H1 (cell line): ENCODE results near the gene ACAA1. TPM values are rescaled to one million over a fixed set of nuclear protein-coding genes. Genes with fewer than 3 reads are reported as not detected.
"Not testable (repeated sequence)": the region's sequence is repeated elsewhere in the genome, so short reads cannot be mapped to it uniquely, and the experiment has no call there.

ENCODE experiments used
- CTCF ChIA-PET: fragments of 300-600 bp; sonication (Branson Sonifier 250); formaldehyde crosslinking; loops from one replicate; lab custom pipeline; 2021; ENCODE audit not compliant: partially characterized antibody; lab: Charles Lee
- POLR2A ChIA-PET: fragments of 300-600 bp; sonication (Branson Sonifier 250); formaldehyde crosslinking; loops from one replicate; lab custom pipeline; 2021; ENCODE audit warnings: inconsistent platforms; ENCODE audit not compliant: partially characterized antibody; lab: Charles Lee
- DNase-seq, 2 experiments: peaks; one replicate each; pipeline versions ENCODE4 v3.0.0 to v3.0.0-alpha.2; 2010 to 2022; ENCODE audit warnings: low spot score in 2 of 2, low read depth in 1 of 2, mixed read lengths in 1 of 2
- FAIRE-seq: peaks from 2 replicates; lab custom pipeline; 2011; peaks lifted over from hg19 to GRCh38; lab: Jason Lieb, UNC
- H2AFZ ChIP-seq: 2 replicates; pipeline ENCODE4 v1.8.1; 2012; ENCODE audit warnings: low read length, inconsistent platforms
- H2AK5ac ChIP-seq: 2 replicates; pipeline ENCODE4 v1.6.1; 2013; ENCODE audit warnings: low read depth, low read length
- H2BK120ac ChIP-seq: replicated peaks from 2 replicates; pipeline ENCODE3; 2013; ENCODE audit warnings: low read depth, low read length, inconsistent platforms
- H2BK12ac ChIP-seq: 2 replicates; pipeline ENCODE4 v1.6.1; 2013; ENCODE audit warnings: low read depth, low read length
- H2BK15ac ChIP-seq: 2 replicates; pipeline ENCODE4 v1.6.1; 2013; ENCODE audit warnings: low read length
- H2BK20ac ChIP-seq: 2 replicates; pipeline ENCODE4 v1.6.1; 2013; ENCODE audit warnings: low read length
- H2BK5ac ChIP-seq: 2 replicates; pipeline ENCODE4 v1.6.1; 2013; ENCODE audit warnings: low read depth, low read length
- H3K14ac ChIP-seq: 2 replicates; pipeline ENCODE4 v1.6.1; 2013; ENCODE audit warnings: inconsistent platforms; ENCODE audit not compliant: insufficient read length
- H3K18ac ChIP-seq: 2 replicates; pipeline ENCODE4 v1.6.1; 2013; ENCODE audit warnings: low read length; ENCODE audit errors: extremely low read depth
- H3K23ac ChIP-seq: 2 replicates; pipeline ENCODE4 v1.6.1; 2013; ENCODE audit warnings: inconsistent platforms; ENCODE audit not compliant: insufficient read length
- H3K23me2 ChIP-seq: 2 replicates; pipeline ENCODE4 v1.6.1; 2013; ENCODE audit warnings: low read depth, low read length
- H3K27ac ChIP-seq: 2 replicates; pipeline ENCODE4 v1.6.1; 2011; ENCODE audit warnings: low read depth, low read length, inconsistent platforms
- H3K27me3 ChIP-seq, 4 experiments: replicated peaks in 1 of 4; 1 replicate in 1 of 4; 2 replicates in 3 of 4; pipeline versions ENCODE4 v1.6.1 to v1.8.1; 2011 to 2013; ENCODE audit warnings: low read length in 3 of 4, mild to moderate bottlenecking in 3 of 4, inconsistent platforms in 2 of 4, mixed read lengths in 2 of 4, moderate library complexity in 1 of 4; ENCODE audit not compliant: control insufficient read depth in 3 of 4, insufficient read depth in 3 of 4; ENCODE audit errors: extremely low read depth in 1 of 4
- H3K36me3 ChIP-seq, 4 experiments: 2 replicates each; pipeline versions ENCODE4 v1.6.1 to v1.8.1; 2011 to 2013; ENCODE audit warnings: mild to moderate bottlenecking in 4 of 4, low read length in 3 of 4, moderate library complexity in 2 of 4, control low read depth in 1 of 4, inconsistent platforms in 1 of 4; ENCODE audit not compliant: insufficient read depth in 4 of 4, control insufficient read depth in 2 of 4
- H3K4ac ChIP-seq: replicated peaks from 2 replicates; pipeline ENCODE3; 2013; ENCODE audit warnings: low read length, low read depth, mixed read lengths, inconsistent platforms; ENCODE audit not compliant: insufficient read length
- H3K4me1 ChIP-seq, 4 experiments: replicated peaks in 1 of 4; 1 replicate in 1 of 4; 2 replicates in 3 of 4; pipeline versions ENCODE4 v1.6.1 to v1.8.1; 2011 to 2013; ENCODE audit warnings: low read length in 3 of 4, inconsistent platforms in 2 of 4, mixed read lengths in 1 of 4; ENCODE audit not compliant: insufficient read depth in 4 of 4, control insufficient read depth in 3 of 4
- H3K4me2 ChIP-seq, 2 experiments: 2 replicates each; pipeline versions ENCODE4 v1.6.1 to v1.8.1; 2011 to 2013; ENCODE audit warnings: low read depth in 2 of 2, low read length in 2 of 2, control low read depth in 1 of 2, inconsistent platforms in 1 of 2, mild to moderate bottlenecking in 1 of 2; ENCODE audit not compliant: insufficient read depth in 1 of 2
- H3K4me3 ChIP-seq, 4 experiments: fragments of 200-600, 300-600 bp in 1 of 4; sonication (generic), shearing (Covaris generic), sonication (Bioruptor Twin) in 1 of 4; 2 replicates each; pipeline versions ENCODE4 v1.5.1 to v1.8.1; 2011 to 2016; ENCODE audit warnings: low read length in 4 of 4, low read depth in 3 of 4, control low read depth in 2 of 4, inconsistent platforms in 2 of 4, mild to moderate bottlenecking in 2 of 4, mixed read lengths in 1 of 4, moderate library complexity in 1 of 4; ENCODE audit not compliant: insufficient read depth in 2 of 4; ENCODE audit errors: extremely low read depth in 1 of 4
- H3K56ac ChIP-seq: replicated peaks from 2 replicates; pipeline ENCODE3; 2013; ENCODE audit warnings: low read depth, mild to moderate bottlenecking, mixed read lengths, low read length, inconsistent platforms; ENCODE audit not compliant: insufficient read length
- H3K79me1 ChIP-seq: 2 replicates; pipeline ENCODE4 v1.6.1; 2013; ENCODE audit warnings: low read depth, low read length, control low read depth
- H3K79me2 ChIP-seq, 2 experiments: 2 replicates each; pipeline versions ENCODE4 v1.6.1 to v1.8.1; 2012 to 2013; ENCODE audit warnings: low read length in 2 of 2, mild to moderate bottlenecking in 2 of 2, inconsistent platforms in 1 of 2; ENCODE audit not compliant: insufficient read depth in 2 of 2, control insufficient read depth in 1 of 2
- H3K9ac ChIP-seq, 4 experiments: replicated peaks in 1 of 4; 1 replicate in 1 of 4; 2 replicates in 3 of 4; pipeline versions ENCODE4 v1.6.1 to v1.8.1; 2011 to 2013; ENCODE audit warnings: low read depth in 3 of 4, low read length in 3 of 4, control low read depth in 2 of 4, mild to moderate bottlenecking in 2 of 4, moderate library complexity in 2 of 4, inconsistent platforms in 1 of 4; ENCODE audit errors: extremely low read depth in 1 of 4
- H3K9me3 ChIP-seq, 2 experiments: 2 replicates each; pipeline versions ENCODE4 v1.6.1 to v1.8.1; 2012 to 2013; ENCODE audit warnings: mild to moderate bottlenecking in 2 of 2, moderate library complexity in 2 of 2, control low read depth in 1 of 2, inconsistent platforms in 1 of 2, low read depth in 1 of 2, low read length in 1 of 2, mixed read lengths in 1 of 2; ENCODE audit not compliant: insufficient read depth in 2 of 2
- H4K20me1 ChIP-seq, 2 experiments: replicated peaks in 1 of 2; 2 replicates each; pipeline versions ENCODE3 to v1.8.1; 2011 to 2013; ENCODE audit warnings: inconsistent platforms in 2 of 2, low read length in 2 of 2, mild to moderate bottlenecking in 1 of 2; ENCODE audit not compliant: insufficient read depth in 2 of 2, control insufficient read depth in 1 of 2
- H4K5ac ChIP-seq: 2 replicates; pipeline ENCODE4 v1.6.1; 2013; ENCODE audit warnings: low read length, low read depth, mixed read lengths, inconsistent platforms; ENCODE audit not compliant: insufficient read length
- H4K8ac ChIP-seq: 2 replicates; pipeline ENCODE4 v1.8.0; 2013; ENCODE audit warnings: mild to moderate bottlenecking, moderate library complexity, low read length, inconsistent platforms; ENCODE audit not compliant: insufficient read depth; ENCODE audit errors: extremely low read depth
- H4K91ac ChIP-seq: replicated peaks from 2 replicates; pipeline ENCODE3; 2013; ENCODE audit warnings: low read length, mixed read lengths, inconsistent platforms; ENCODE audit not compliant: insufficient read length
- WGBS, 2 experiments: shearing (Covaris generic) in 1 of 2; methylation state at CpG; one replicate each; pipeline versions ENCODE4 v1.1.6 to v1.1.7; 2013 to 2015; ENCODE audit warnings: low lambda C conversion rate in 2 of 2, mixed read lengths in 2 of 2, inconsistent platforms in 1 of 2, low coverage in 1 of 2, missing lambda C conversion rate in 1 of 2; ENCODE audit not compliant: insufficient replicate concordance in 2 of 2, insufficient coverage in 1 of 2, insufficient read length in 1 of 2; ENCODE audit errors: extremely low coverage in 1 of 2, missing lambda C conversion rate in 1 of 2; 5-methylcytosine and 5-hydroxymethylcytosine counted together
- polyA plus RNA-seq, 7 experiments: library from polyadenylated mRNA; depleted of rRNA in 3 of 7; stranded (reverse) in 5 of 7; unstranded in 2 of 7; fragments of >200 nt in 5 of 7; fragments of 200-250 nt in 2 of 7; gene quantifications; 1 replicate in 5 of 7; 2 replicates in 1 of 7; 4 replicates in 1 of 7; pipeline versions ENCODE4 v1.2.1 to v1.2.3, GENCODE V29; 2011 to 2013; ENCODE audit warnings: missing spikeins in 2 of 7, mixed read lengths in 2 of 7
- total RNA-seq: library from RNA; stranded (reverse); fragmentation: NEBNext Ultra II Directional; extraction: Animal tissue kit (Norgen Biotek cat#: 25700); gene quantifications from 2 replicates; pipeline ENCODE4 v1.2.1, GENCODE V29; 2021

Gene ACAA1
- total and polyA plus RNA-seq, 2 of the 8 experiments (the other 6 are each of a cell fraction or from before 2014, with no cell fraction given), result 23.1 to 34.8 TPM

DNA sequence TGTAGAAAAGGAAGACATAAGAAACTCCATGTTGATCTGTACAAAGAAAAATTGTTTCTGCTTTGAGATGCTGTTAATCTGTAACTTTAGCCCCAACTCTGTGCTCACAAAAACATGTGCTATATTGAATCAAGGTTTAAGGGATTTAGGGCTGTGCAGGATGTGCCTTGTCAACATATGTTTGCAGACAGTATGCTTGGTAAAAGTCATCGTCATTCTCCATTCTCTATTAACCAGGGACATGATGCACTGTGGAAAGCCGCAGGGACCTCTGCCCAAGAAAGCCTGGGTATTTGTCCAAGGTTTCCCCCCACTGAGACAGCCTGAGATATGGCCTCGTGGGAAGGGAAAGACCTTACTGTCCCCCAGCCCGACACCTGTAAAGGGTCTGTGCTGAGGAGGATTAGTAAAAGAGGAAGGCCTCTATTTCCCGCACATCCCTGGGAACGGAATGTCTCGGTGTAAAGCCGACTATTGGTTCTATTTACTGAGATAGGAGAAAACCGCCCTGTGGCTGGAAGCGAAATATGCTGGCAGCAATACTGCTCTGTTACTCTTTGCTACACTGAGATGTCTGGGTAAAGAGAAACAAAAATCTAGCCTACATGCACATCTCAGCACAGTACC, 2.3 kb downstream of the ACAA1 start:
- CTCF ChIA-PET, result interaction anchor here (2.3 to 9.6 kb wide), 2 partner anchors 16 to 527 kb away, joined by 6 to 105 read pairs; no protein-coding TSS in a partner anchor
- H3K9me3 ChIP-seq, H3K27ac ChIP-seq, H3K4me3 ChIP-seq, FAIRE-seq, H3K23ac ChIP-seq, H4K8ac ChIP-seq, H2BK15ac ChIP-seq, H3K79me1 ChIP-seq, H2AK5ac ChIP-seq, H2BK5ac ChIP-seq, POLR2A ChIA-PET, H3K18ac ChIP-seq, H2AFZ ChIP-seq, H3K27me3 ChIP-seq, H4K20me1 ChIP-seq, H3K14ac ChIP-seq, H2BK120ac ChIP-seq, DNase-seq, H4K5ac ChIP-seq, H3K4me2 ChIP-seq, H3K9ac ChIP-seq, H2BK20ac ChIP-seq, H3K56ac ChIP-seq, H2BK12ac ChIP-seq, H4K91ac ChIP-seq, H3K4ac ChIP-seq: not testable (repeated sequence)
- WGBS, 2 experiments, result 97% methylated on average over 10 of the region's 10 CpGs; no CpG with 5 or more reads in 1 of the 2 experiments
- Histone ChIP-seq H3K23me2 (peaks cover 21% of the 10 kb centered on the region), H3K79me2 (peaks cover 0 to 10% of the 10 kb centered on the region in 2 experiments; a peak in 1 of 4 replicates), H3K36me3 (peaks cover 3 to 26% (median 11%) of the 10 kb centered on the region in 4 experiments), H3K4me1 (peaks cover 5 to 18% (median 13%) of the 10 kb centered on the region in 4 experiments)
